Ovary (tissue), 9 donors: ENCODE data around the gene QSOX2. TPM values are rescaled to one million over a fixed set of nuclear protein-coding genes. Genes with fewer than 3 reads are reported as not detected.

ENCODE experiments used
- DNase-seq, 5 donors: peaks; one replicate each; pipeline ENCODE4 v3.0.0-alpha.2; 2019 to 2020
- H3K27ac ChIP-seq, 2 donors: fragments of 200-600 bp; one replicate each; pipeline versions ENCODE4 v1.5.1 to v1.8.0; 2019 to 2022
- H3K27me3 ChIP-seq: fragments of 200-600 bp; one replicate; pipeline ENCODE4 v1.8.0; 2022
- H3K36me3 ChIP-seq: fragments of 200-600 bp; sonication (generic); one replicate; pipeline ENCODE4 v1.5.1; 2019
- H3K4me1 ChIP-seq: one replicate; pipeline ENCODE4 v1.8.1; 2013; ENCODE audit warnings: mild to moderate bottlenecking, moderate library complexity; ENCODE audit not compliant: insufficient read depth
- H3K4me3 ChIP-seq: fragments of 200-600 bp; sonication (generic); one replicate; pipeline ENCODE4 v1.5.1; 2017
- H3K9me3 ChIP-seq, 2 donors: fragments of 200-600 bp in 1 of 2; sonication (generic) in 1 of 2; one replicate each; pipeline versions ENCODE4 v1.5.1 to v1.8.1; 2013 to 2019; ENCODE audit warnings: mild to moderate bottlenecking in 1 of 2, moderate library complexity in 1 of 2
- EP300 ChIP-seq: sonication (generic); formaldehyde crosslinking; IDR thresholded peaks from one replicate; pipeline ENCODE4 v1.6.1; 2017; ENCODE audit warnings: antibody characterized with exemption
- POLR2A ChIP-seq: fragments of 450-650 bp; IDR thresholded peaks from one replicate; pipeline ENCODE4 v1.6.1; 2017; ENCODE audit warnings: antibody characterized with exemption, mild to moderate bottlenecking, moderate library complexity
- WGBS, 3 donors: extraction: QIAGEN DNeasy Blood & Tissue Kit in 1 of 3; methylation state at CpG; one replicate each; pipeline versions ENCODE4 v1.1.5 to v1.1.7; 2013 to 2017; 5-methylcytosine and 5-hydroxymethylcytosine counted together
- intact Hi-C, 4 donors: fragments of 100-400 bp; cut with DNase I; formaldehyde crosslinking; loops; one replicate each; pipeline versions ENCODE4 v1.11.0 to v1.15.1; 2022 to 2023
- polyA plus RNA-seq, 2 donors: library from polyadenylated mRNA; stranded (reverse); fragments of 200-250 nt in 1 of 2; fragments of 350-450 nt in 1 of 2; fragmentation: Illumina TruSeq in 1 of 2; extraction: RNeasy Lipid Tissue Mini Kit (QIAGEN cat#74804) in 1 of 2; gene quantifications; one replicate each; pipeline ENCODE4 v1.2.3, GENCODE V29; 2013 to 2014
- total RNA-seq, 7 donors: library from RNA; depleted of rRNA in 2 of 7; stranded (reverse); fragments of >200 nt in 2 of 7; fragmentation: NEBNext Ultra II Directional in 3 of 7; extraction: Animal tissue kit (Norgen Biotek cat#: 25700) in 3 of 7; gene quantifications; one replicate each; pipeline versions ENCODE4 v1.1.0 to v1.2.4, GENCODE V29; 2016 to 2023
- TF ChIP-seq, protein P1 (sequence below), 3 donors: fragments of 450-650 bp in 2 of 3; fragments of 200-600 bp in 1 of 3; IDR thresholded peaks; one replicate each; pipeline versions ENCODE4 v1.5.1 to v1.8.0; 2016 to 2022; ENCODE audit warnings: antibody characterized with exemption in 3 of 3, mild to moderate bottlenecking in 1 of 3
- donor health status: DM: no; HTN: no; CAD: no; lungs with moderate emphysema.
- donor health status: DM: no; HTN: no; CAD: no.
- donor health status: Bipolar disorder and iron deficiency.
- donor health status: DM: yes; HTN: yes; CAD: no.
- donor health status: DM: no; HTN: no; CAD: no.
- donor health status: DM: yes; HTN: yes; CAD: no.

Gene QSOX2
- total and polyA plus RNA-seq, 9 donors, result 5.6 to 14.3 (median 7.8) TPM

DNA sequence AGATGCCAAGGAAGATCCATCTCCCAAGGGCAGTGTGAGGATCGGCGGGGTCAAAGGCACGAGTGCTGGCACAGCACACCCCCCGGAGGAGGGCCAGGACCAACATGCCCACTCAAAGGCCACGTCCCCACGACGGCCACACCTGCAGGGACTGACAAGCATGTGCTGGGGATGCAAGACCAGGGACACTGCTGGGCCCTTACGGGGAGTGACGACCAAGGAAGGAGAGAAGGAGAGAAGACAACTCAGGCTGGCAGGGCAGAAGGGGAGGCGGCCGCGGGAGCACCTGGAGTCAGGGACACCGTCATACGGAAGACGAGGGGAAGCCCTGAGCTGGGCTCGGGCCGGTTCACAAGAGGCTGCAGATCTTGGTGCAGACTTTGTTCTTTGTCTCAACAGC is 10.4 kb downstream of the QSOX2 start:
- TF ChIP-seq, protein P1, sequence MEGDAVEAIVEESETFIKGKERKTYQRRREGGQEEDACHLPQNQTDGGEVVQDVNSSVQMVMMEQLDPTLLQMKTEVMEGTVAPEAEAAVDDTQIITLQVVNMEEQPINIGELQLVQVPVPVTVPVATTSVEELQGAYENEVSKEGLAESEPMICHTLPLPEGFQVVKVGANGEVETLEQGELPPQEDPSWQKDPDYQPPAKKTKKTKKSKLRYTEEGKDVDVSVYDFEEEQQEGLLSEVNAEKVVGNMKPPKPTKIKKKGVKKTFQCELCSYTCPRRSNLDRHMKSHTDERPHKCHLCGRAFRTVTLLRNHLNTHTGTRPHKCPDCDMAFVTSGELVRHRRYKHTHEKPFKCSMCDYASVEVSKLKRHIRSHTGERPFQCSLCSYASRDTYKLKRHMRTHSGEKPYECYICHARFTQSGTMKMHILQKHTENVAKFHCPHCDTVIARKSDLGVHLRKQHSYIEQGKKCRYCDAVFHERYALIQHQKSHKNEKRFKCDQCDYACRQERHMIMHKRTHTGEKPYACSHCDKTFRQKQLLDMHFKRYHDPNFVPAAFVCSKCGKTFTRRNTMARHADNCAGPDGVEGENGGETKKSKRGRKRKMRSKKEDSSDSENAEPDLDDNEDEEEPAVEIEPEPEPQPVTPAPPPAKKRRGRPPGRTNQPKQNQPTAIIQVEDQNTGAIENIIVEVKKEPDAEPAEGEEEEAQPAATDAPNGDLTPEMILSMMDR (IDR thresholded peaks at IDR 0.05), result no peak
- TF ChIP-seq EP300 (no peak), POLR2A (no peak)
- no peaks in the 10 kb centered on the region for H3K36me3 ChIP-seq
- H3K4me1 ChIP-seq, result peaks cover 2% of the 10 kb centered on the region
- no peak overlapping the region for H3K4me3 ChIP-seq
- 91 to 95% (median 92%) methylated on average over 17 of the region's 17 CpGs for WGBS, 3 donors
- no peaks in the 10 kb centered on the region for H3K9me3 ChIP-seq
- intact Hi-C loops, result no loop called here
- no peaks in the 10 kb centered on the region for H3K27me3 ChIP-seq
- DNase-seq, result no peak
- H3K27ac ChIP-seq, result no peak overlapping the region

DNA sequence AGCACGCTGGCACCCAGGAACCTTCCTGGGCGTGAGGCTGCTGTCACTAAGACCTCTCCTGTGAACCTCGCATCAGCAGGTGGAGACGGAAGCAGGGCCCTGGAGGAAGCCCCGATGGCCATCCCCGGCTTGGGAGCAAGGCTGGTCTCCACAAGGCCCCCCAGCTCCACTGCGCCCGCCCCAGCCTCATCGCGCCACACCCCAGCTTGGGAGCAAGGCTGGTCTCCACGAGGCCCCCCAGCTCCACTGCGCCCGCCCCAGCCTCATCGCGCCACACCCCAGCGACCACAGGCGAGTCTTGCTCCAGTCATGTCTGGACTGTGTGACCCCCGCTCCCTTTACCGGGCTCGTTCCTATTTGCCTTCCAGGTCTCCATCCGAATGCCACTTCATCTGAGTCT is 11.0 kb downstream of the QSOX2 start:
- Histone ChIP-seq H3K27ac (no peak overlapping the region), H3K36me3 (no peaks in the 10 kb centered on the region), H3K4me3 (no peak overlapping the region), H3K9me3 (no peaks in the 10 kb centered on the region), H3K4me1 (peaks cover 4% of the 10 kb centered on the region), H3K27me3 (no peaks in the 10 kb centered on the region)
- no peak for TF ChIP-seq POLR2A
- TF ChIP-seq, protein P1 (IDR thresholded peaks at IDR 0.05), result no peak
- no peak for TF ChIP-seq EP300
- no peak for DNase-seq
- intact Hi-C loops, result no loop called here
- 90 to 94% (median 93%) methylated on average over 21 of the region's 21 CpGs for WGBS, 3 donors

DNA sequence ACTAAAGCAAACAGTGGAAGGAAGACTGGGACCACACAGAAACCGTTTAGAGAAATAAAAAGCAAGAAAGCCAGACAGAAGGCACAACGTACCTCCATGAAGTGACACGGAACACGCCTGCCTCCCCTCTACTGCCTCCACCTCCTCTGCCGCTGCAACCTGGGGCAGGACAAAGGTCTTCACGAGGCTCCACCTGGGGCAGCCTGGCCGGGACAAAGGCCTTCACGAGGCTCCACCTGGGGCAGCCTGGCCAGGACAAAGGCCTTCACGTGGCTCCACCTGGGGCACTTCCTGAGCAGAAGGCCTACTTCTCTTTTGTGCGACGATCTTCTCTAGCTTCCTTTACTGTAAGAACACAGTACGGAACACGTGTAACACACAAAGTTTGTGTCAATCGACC is 11.7 kb downstream of the QSOX2 start:
- no peak overlapping the region for H3K4me3 ChIP-seq
- TF ChIP-seq, protein P1 (IDR thresholded peaks at IDR 0.05), result no peak
- TF ChIP-seq POLR2A (no peak), EP300 (no peak)
- 89 to 90% (median 90%) methylated on average over 14 of the region's 14 CpGs for WGBS, 3 donors

DNA sequence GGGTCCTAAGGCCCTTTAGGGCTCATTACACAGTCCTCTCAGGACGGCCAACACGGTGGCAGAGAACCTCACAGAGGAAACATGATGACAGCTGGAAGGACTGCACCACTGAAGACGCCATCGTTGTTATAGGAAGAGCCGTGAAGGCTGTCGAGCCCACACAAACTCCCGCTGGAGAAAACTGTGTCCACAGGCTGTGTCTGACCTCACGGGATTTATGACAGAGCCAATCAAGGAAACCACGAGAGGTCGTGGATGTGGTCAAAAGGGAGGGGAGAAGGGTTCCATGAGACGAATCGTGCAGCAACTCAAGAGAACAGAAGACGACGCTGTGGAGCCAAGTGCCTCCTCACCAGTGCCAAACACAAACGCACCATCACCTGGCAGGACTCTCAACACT is 12.2 kb downstream of the QSOX2 start:
- TF ChIP-seq POLR2A (no peak), EP300 (no peak)
- TF ChIP-seq, protein P1 (IDR thresholded peaks at IDR 0.05), result no peak
- no peak overlapping the region for H3K4me3 ChIP-seq
- no peaks in the 10 kb centered on the region for H3K27me3 ChIP-seq
- intact Hi-C loops, result no loop called here
- 74 to 86% (median 86%) methylated on average over 15 of the region's 15 CpGs for WGBS, 3 donors
- DNase-seq, result no peak
- no peaks in the 10 kb centered on the region for H3K9me3 ChIP-seq
- H3K27ac ChIP-seq, result no peak overlapping the region
- H3K4me1 ChIP-seq, result peaks cover 4% of the 10 kb centered on the region
- H3K36me3 ChIP-seq, result no peaks in the 10 kb centered on the region

More for the DNA sequence above, 11.7 kb downstream of the QSOX2 start:
- H3K4me1 ChIP-seq, result peaks cover 3% of the 10 kb centered on the region
- no peaks in the 10 kb centered on the region for H3K9me3 ChIP-seq
- no peaks in the 10 kb centered on the region for H3K27me3 ChIP-seq
- H3K36me3 ChIP-seq, result no peaks in the 10 kb centered on the region
- intact Hi-C loops, result no loop called here
- no peak for DNase-seq
- no peak overlapping the region for H3K27ac ChIP-seq
